ENCODE data around the gene DEAF1.

DEAF1 gene

DNA sequence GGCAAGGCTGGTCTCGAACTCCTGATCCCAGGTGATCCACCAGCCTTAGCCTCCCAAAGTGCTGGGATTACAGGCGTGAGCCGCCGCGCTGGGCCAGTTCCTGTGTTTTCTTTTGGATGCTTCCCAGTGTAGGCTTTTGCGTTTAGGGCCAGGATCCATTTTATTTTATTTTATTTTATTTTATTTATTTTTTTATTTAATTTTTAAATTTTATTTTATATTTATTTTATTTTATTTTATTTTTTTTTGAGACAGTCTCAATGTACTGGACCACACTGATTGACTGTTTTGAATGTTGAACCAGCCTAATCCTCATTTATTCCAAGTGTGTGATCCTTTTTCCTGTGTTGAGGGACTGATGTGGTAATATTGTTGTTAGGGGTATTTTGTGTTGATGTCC, 19.4 kb upstream of the DEAF1 start:
- no peak overlapping the region for H3K4me3 ChIP-seq (ENCODE audit: low read depth, low read length)
- POLR2A ChIA-PET: no interaction called here
- TF ChIP-seq, protein P1, sequence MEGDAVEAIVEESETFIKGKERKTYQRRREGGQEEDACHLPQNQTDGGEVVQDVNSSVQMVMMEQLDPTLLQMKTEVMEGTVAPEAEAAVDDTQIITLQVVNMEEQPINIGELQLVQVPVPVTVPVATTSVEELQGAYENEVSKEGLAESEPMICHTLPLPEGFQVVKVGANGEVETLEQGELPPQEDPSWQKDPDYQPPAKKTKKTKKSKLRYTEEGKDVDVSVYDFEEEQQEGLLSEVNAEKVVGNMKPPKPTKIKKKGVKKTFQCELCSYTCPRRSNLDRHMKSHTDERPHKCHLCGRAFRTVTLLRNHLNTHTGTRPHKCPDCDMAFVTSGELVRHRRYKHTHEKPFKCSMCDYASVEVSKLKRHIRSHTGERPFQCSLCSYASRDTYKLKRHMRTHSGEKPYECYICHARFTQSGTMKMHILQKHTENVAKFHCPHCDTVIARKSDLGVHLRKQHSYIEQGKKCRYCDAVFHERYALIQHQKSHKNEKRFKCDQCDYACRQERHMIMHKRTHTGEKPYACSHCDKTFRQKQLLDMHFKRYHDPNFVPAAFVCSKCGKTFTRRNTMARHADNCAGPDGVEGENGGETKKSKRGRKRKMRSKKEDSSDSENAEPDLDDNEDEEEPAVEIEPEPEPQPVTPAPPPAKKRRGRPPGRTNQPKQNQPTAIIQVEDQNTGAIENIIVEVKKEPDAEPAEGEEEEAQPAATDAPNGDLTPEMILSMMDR (IDR thresholded peaks at IDR 0.05; ENCODE audit: insufficient read depth, low read length, missing control alignments): no peak
- DNase-seq (ENCODE audit: low read depth, low spot score): no peak
- CTCF ChIA-PET: interaction anchor here (0.9 kb wide), 1 partner anchor 9 kb away, joined by 3 read pairs; no protein-coding TSS in a partner anchor

DNA sequence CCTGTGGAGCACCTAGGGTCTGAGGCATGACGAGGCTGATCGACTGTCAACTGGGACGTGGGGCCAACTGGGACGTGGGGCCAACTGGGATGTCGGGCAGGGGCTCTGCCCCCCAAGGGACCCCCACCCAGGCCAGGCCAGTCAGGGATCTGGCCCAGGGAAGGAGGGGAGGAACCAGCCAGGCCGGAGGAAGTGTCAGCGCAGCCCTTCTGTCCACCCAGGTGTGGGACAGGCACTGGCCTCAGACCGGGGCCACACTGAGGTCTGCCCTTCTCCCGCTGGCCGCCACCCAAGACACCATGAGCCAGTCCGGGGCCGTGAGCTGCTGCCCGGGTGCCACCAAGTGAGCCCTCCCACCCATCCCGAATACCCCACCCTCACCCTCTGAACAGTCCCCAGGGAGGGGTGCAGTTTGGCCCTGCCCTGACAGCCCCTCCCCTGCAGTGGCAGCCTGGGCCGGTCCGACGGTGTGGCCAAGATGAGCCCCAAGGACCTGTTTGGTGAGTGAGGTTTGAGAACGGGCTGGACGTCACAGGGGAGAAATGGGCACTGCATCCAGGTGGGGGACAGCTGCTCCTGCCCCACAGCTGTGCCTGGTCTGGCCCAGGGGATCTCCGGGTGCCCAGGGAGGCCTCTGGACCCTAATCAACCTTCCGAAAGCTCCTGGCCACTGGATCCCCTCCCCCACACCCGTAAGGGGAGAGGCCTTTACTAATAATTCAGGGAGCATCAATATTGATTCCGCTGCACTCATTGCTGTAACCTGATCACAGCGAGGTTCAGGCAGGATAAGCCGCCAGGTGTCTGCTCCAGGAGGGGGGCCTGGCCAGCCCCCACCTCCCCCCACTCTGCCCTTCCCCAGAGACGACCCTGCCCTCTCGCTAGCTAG, 14.3 kb upstream of the DEAF1 start:
- POLR2A ChIA-PET: no interaction called here
- CTCF ChIA-PET: interaction anchor here (1.2 to 5.2 kb wide), 2 partner anchors 13 to 14 kb away, joined by 3 to 34 read pairs; no protein-coding TSS in a partner anchor
- TF ChIP-seq, protein P1 (IDR thresholded peaks at IDR 0.05; ENCODE audit: insufficient read depth, low read length, missing control alignments): no peak
- H3K4me3 ChIP-seq (ENCODE audit: low read depth, low read length): no peak overlapping the region
- no peak for DNase-seq (ENCODE audit: low read depth, low spot score)

DNA sequence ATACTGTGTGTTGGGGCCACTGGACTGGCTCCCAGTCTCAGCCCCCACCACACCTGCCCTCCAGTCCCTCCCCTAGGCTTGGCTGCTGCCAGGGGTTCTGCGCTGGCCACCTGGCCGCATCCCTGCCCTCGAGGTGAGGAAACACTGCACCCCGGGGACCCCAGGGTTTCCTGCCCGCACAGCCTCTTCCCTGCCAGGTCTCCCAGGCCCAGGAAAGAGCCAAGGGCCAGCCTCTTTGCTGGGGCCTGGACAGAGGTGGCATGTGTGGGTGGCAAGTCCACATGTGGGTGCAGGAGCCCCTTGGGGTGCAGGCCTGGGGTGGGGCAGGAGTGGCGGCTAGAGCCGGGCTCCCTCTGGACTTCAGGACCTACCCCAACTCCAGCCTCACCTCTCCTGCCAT, 13.5 kb upstream of the DEAF1 start:
- CTCF ChIA-PET: interaction anchor here (5.2 kb wide), 1 partner anchor 15 kb away, joined by 34 read pairs; no protein-coding TSS in a partner anchor
- no peak for DNase-seq (ENCODE audit: low read depth, low spot score)

DNA sequence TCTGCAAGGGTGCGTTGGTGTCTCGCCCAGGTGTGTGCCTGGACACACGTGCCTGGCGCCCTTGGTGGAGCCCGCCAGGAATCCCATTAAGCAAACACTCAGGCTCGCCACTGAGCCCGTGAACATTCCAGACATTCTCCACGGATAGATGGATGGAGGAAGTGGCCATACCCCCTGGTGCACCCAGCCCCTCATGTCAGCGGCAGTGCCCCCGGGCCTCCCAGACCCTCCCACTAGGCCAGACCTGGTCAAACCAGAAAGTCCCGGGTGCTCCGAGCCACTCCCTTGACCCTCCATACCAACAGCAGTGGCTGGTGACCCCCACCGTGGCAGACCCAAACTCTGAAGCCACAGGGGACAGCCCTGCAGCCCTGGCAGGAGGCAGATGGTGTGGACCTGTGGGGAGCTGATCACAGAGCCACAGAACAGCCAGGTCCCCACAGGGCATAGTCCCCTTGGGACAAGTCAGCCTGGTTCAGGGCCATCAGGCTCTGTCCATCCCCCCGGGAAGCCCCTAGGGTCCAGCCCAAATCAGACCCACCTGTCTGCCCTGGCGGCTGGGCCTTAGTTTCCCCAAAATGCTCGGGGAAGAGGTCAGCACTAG, 12.9 kb upstream of the DEAF1 start:
- H3K4me3 ChIP-seq (ENCODE audit: low read depth, low read length): no peak overlapping the region
- POLR2A ChIA-PET: interaction anchor here (1.4 to 2.0 kb wide), 2 partner anchors 13 to 18 kb away, joined by 7 to 9 read pairs; partner anchors contain the start of genes DEAF1 and TMEM80
- TF ChIP-seq, protein P1 (IDR thresholded peaks at IDR 0.05; ENCODE audit: insufficient read depth, low read length, missing control alignments): no peak
- DNase-seq (ENCODE audit: low read depth, low spot score): no peak
- CTCF ChIA-PET: interaction anchor here (2.5 to 17.1 kb wide), 2 partner anchors 11 to 16 kb away, joined by 17 to 198 read pairs; no protein-coding TSS in a partner anchor

More for the DNA sequence above, 13.5 kb upstream of the DEAF1 start:
- POLR2A ChIA-PET: no interaction called here
- no peak overlapping the region for H3K4me3 ChIP-seq (ENCODE audit: low read depth, low read length)
- TF ChIP-seq, protein P1 (IDR thresholded peaks at IDR 0.05; ENCODE audit: insufficient read depth, low read length, missing control alignments): no peak

DNA sequence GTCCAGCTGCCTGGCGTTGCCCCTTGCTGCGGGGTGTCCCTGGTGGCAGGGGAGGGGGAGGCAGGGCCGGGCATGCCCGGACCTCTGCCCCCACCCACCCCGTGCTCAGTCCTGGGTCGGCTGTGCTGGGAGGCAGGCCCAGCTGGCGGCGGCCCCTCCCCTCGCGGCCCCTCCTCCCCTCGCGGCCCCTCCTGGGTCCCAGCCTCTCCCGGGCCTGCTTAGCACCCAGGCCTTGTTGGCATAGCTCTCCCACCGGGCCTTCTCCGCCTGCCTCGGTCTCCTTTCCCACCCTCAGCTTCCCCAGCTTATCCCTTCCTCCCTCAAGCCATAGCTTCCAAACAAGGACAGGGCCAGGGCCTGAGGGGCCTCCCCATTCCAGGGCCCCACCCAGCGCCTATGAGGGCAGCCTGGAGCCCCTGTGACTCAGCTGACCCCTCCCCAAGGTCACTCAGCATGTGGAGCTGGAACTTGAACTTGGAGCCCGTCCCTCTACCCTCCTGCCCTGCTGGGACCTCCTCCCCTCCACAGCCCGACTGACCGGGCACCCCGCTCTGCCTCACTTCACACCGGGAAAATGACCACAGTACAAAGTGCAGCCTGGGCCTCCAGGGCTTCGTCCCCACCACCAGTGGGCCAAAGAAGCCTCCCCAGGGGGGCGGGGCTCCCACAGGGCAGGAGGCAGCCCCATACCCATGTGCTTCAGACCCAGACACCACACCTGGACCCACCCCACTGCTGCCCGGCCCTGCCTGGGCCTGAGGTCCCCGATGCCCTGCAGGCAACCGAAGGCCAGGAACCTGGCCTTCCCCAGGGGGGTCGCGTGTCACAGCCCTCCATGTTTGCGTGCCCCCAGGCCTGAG, 12.2 kb upstream of the DEAF1 start:
- H3K4me3 ChIP-seq (ENCODE audit: low read depth, low read length): peak overlapping the region; percentile 61
- DNase-seq (ENCODE audit: low read depth, low spot score): no peak
- TF ChIP-seq, protein P1 (IDR thresholded peaks at IDR 0.05; ENCODE audit: insufficient read depth, low read length, missing control alignments): peak; percentile 19
- CTCF ChIA-PET: interaction anchor here (2.5 to 17.1 kb wide), 2 partner anchors 10 to 17 kb away, joined by 17 to 198 read pairs; no protein-coding TSS in a partner anchor
- POLR2A ChIA-PET: interaction anchor here (0.9 to 2.4 kb wide), 7 partner anchors 10 to 64 kb away, joined by 3 to 9 read pairs (median 5); partner anchors contain the start of genes DEAF1 and TMEM80
